H9 (cell line): ENCODE measurements around the gene SPATA25. TPM values are rescaled to one million over a fixed set of nuclear protein-coding genes. Genes with fewer than 3 reads are reported as not detected.

Experiments used
- DNase-seq: peaks from one replicate; pipeline ENCODE4 v3.0.0-alpha.2; 2017
- H2AFZ ChIP-seq: one replicate; pipeline ENCODE4 v1.6.1; 2013; ENCODE audit warnings: mild to moderate bottlenecking, low read length, control low read depth, moderate library complexity
- H2AK5ac ChIP-seq: 2 replicates; pipeline ENCODE4 v1.6.1; 2013; ENCODE audit warnings: low read length, control low read depth, mixed read lengths; ENCODE audit not compliant: insufficient read length
- H2BK120ac ChIP-seq: one replicate; pipeline ENCODE4 v1.6.1; 2013; ENCODE audit warnings: low read depth, mild to moderate bottlenecking, low read length, control low read depth, inconsistent platforms; ENCODE audit not compliant: poor library complexity, severe bottlenecking
- H2BK12ac ChIP-seq: 2 replicates; pipeline ENCODE4 v1.6.1; 2013; ENCODE audit warnings: low read length, control low read depth, mixed read lengths, low read depth; ENCODE audit not compliant: insufficient read length
- H2BK15ac ChIP-seq: 2 replicates; pipeline ENCODE4 v1.6.1; 2013; ENCODE audit warnings: low read depth, low read length, control low read depth
- H2BK20ac ChIP-seq: one replicate; pipeline ENCODE4 v1.6.1; 2013; ENCODE audit warnings: low read depth, mild to moderate bottlenecking, low read length, control low read depth, inconsistent platforms; ENCODE audit not compliant: poor library complexity, severe bottlenecking
- H2BK5ac ChIP-seq: 2 replicates; pipeline ENCODE4 v1.6.1; 2013; ENCODE audit warnings: low read length, control low read depth, mixed read lengths; ENCODE audit not compliant: insufficient read length
- H3K14ac ChIP-seq: 2 replicates; pipeline ENCODE4 v1.6.1; 2013; ENCODE audit warnings: low read length, control low read depth; ENCODE audit not compliant: insufficient read depth
- H3K18ac ChIP-seq: 2 replicates; pipeline ENCODE4 v1.6.1; 2013; ENCODE audit warnings: low read depth, mild to moderate bottlenecking, mixed read lengths, low read length, control low read depth; ENCODE audit not compliant: insufficient read length
- H3K23ac ChIP-seq: 2 replicates; pipeline ENCODE4 v1.6.1; 2013; ENCODE audit warnings: low read length, control low read depth, mixed read lengths, low read depth; ENCODE audit not compliant: insufficient read length
- H3K23me2 ChIP-seq: 2 replicates; pipeline ENCODE4 v1.6.1; 2013; ENCODE audit warnings: low read depth, mild to moderate bottlenecking, mixed read lengths, low read length, control low read depth; ENCODE audit not compliant: insufficient read length, poor library complexity, severe bottlenecking
- H3K27ac ChIP-seq: 2 replicates; pipeline ENCODE4 v1.5.1; 2013; ENCODE audit warnings: low read length, control low read depth, mixed read lengths, low read depth; ENCODE audit not compliant: insufficient read length
- H3K27me3 ChIP-seq: 2 replicates; pipeline ENCODE4 v1.6.1; 2013; ENCODE audit warnings: low read length, control low read depth, inconsistent platforms; ENCODE audit not compliant: insufficient read depth
- H3K4ac ChIP-seq: 2 replicates; pipeline ENCODE4 v1.6.1; 2013; ENCODE audit warnings: low read depth, mild to moderate bottlenecking, control low read depth, inconsistent platforms, low read length, moderate library complexity
- H3K4me1 ChIP-seq: 2 replicates; pipeline ENCODE4 v1.6.1; 2013; ENCODE audit warnings: low read length, control low read depth, inconsistent platforms; ENCODE audit not compliant: insufficient read depth
- H3K4me2 ChIP-seq: 2 replicates; pipeline ENCODE4 v1.6.1; 2013; ENCODE audit warnings: low read length, control low read depth, mixed read lengths; ENCODE audit not compliant: insufficient read length, insufficient read depth
- H3K56ac ChIP-seq: 2 replicates; pipeline ENCODE4 v1.6.1; 2013; ENCODE audit warnings: low read depth, mild to moderate bottlenecking, mixed read lengths, low read length, control low read depth; ENCODE audit not compliant: insufficient read length
- H3K79me1 ChIP-seq: 2 replicates; pipeline ENCODE4 v1.6.1; 2013; ENCODE audit warnings: low read depth, mild to moderate bottlenecking, moderate library complexity, low read length, control low read depth, inconsistent platforms; ENCODE audit not compliant: insufficient read depth, poor library complexity, severe bottlenecking
- H3K79me2 ChIP-seq: 2 replicates; pipeline ENCODE4 v1.6.1; 2013; ENCODE audit warnings: low read length, control low read depth, inconsistent platforms; ENCODE audit not compliant: insufficient read depth
- H3K9ac ChIP-seq: 2 replicates; pipeline ENCODE4 v1.6.1; 2013; ENCODE audit warnings: low read length, control low read depth, mixed read lengths; ENCODE audit not compliant: insufficient read length; ENCODE audit errors: extremely low read depth
- H3K9me3 ChIP-seq: one replicate; pipeline ENCODE4 v1.6.1; 2013; ENCODE audit warnings: low read depth, low read length, inconsistent platforms; ENCODE audit not compliant: control insufficient read depth
- H3T11ph ChIP-seq: one replicate; pipeline ENCODE4 v1.6.1; 2013; ENCODE audit warnings: mild to moderate bottlenecking, low read length, control low read depth, inconsistent platforms
- H4K20me1 ChIP-seq: one replicate; pipeline ENCODE4 v1.6.1; 2013; ENCODE audit not compliant: control insufficient read depth, insufficient read length, insufficient read depth
- H4K5ac ChIP-seq: 2 replicates; pipeline ENCODE4 v1.6.1; 2013; ENCODE audit warnings: low read depth, mild to moderate bottlenecking, mixed read lengths, low read length, control low read depth; ENCODE audit not compliant: insufficient read length
- H4K8ac ChIP-seq: replicated peaks from 2 replicates; pipeline ENCODE4 v1.6.1; 2013; ENCODE audit warnings: low read length, control low read depth, mixed read lengths, low read depth; ENCODE audit not compliant: insufficient read length
- H4K91ac ChIP-seq: 2 replicates; pipeline ENCODE4 v1.6.1; 2013; ENCODE audit warnings: low read depth, mild to moderate bottlenecking, moderate library complexity, mixed read lengths, low read length, control low read depth; ENCODE audit not compliant: insufficient read length
- H3K27ac Mint-ChIP-seq, 3 experiments: 2 replicates in 2 of 3; 3 replicates in 1 of 3; pipeline ENCODE4 v1.8.0; 2020 to 2021; ENCODE audit warnings: mixed read lengths in 3 of 3, mild to moderate bottlenecking in 1 of 3, moderate library complexity in 1 of 3
- H3K27me3 Mint-ChIP-seq: 2 replicates; pipeline ENCODE4 v1.8.0; 2021; ENCODE audit warnings: low read depth, mild to moderate bottlenecking, moderate library complexity, mixed read lengths
- H3K36me3 Mint-ChIP-seq, 3 experiments: 2 replicates in 2 of 3; 3 replicates in 1 of 3; pipeline ENCODE4 v1.8.0; 2020 to 2021; ENCODE audit warnings: low read depth in 3 of 3, mixed read lengths in 3 of 3; ENCODE audit not compliant: insufficient read depth in 1 of 3
- H3K4me1 Mint-ChIP-seq, 2 experiments: 2 replicates each; pipeline ENCODE4 v1.8.0; 2020; ENCODE audit warnings: mixed read lengths in 2 of 2
- H3K4me3 Mint-ChIP-seq, 2 experiments: 2 replicates in 1 of 2; 3 replicates in 1 of 2; pipeline ENCODE4 v1.8.0; 2020 to 2021; ENCODE audit warnings: mild to moderate bottlenecking in 2 of 2, mixed read lengths in 2 of 2, moderate library complexity in 1 of 2
- H3K9me3 Mint-ChIP-seq, 2 experiments: 2 replicates in 1 of 2; 3 replicates in 1 of 2; pipeline ENCODE4 v1.8.0; 2020; ENCODE audit warnings: mild to moderate bottlenecking in 2 of 2, mixed read lengths in 2 of 2, moderate library complexity in 1 of 2
- WGBS: extraction: QIAGEN DNeasy Blood & Tissue Kit; methylation state at CpG from one replicate; pipeline ENCODE4 v1.1.7; 2013; ENCODE audit warnings: missing lambda C conversion rate, low lambda C conversion rate, mixed read lengths; ENCODE audit not compliant: insufficient read length; ENCODE audit errors: extremely low coverage; 5-methylcytosine and 5-hydroxymethylcytosine counted together
- total RNA-seq: library from RNA; stranded (reverse); gene quantifications from 2 replicates; pipeline ENCODE4 v1.2.1, GENCODE V29; 2021
- TF ChIP-seq, protein P1 (sequence below): fragments of 200-600 bp; sonication (generic); conservative IDR thresholded peaks from 3 replicates; pipeline ENCODE4 v1.8.0; 2021; ENCODE audit warnings: antibody characterized with exemption, mild to moderate bottlenecking

Gene SPATA25
- total RNA-seq, 1 experiment from 2014 or later = 2.4 TPM

DNA sequence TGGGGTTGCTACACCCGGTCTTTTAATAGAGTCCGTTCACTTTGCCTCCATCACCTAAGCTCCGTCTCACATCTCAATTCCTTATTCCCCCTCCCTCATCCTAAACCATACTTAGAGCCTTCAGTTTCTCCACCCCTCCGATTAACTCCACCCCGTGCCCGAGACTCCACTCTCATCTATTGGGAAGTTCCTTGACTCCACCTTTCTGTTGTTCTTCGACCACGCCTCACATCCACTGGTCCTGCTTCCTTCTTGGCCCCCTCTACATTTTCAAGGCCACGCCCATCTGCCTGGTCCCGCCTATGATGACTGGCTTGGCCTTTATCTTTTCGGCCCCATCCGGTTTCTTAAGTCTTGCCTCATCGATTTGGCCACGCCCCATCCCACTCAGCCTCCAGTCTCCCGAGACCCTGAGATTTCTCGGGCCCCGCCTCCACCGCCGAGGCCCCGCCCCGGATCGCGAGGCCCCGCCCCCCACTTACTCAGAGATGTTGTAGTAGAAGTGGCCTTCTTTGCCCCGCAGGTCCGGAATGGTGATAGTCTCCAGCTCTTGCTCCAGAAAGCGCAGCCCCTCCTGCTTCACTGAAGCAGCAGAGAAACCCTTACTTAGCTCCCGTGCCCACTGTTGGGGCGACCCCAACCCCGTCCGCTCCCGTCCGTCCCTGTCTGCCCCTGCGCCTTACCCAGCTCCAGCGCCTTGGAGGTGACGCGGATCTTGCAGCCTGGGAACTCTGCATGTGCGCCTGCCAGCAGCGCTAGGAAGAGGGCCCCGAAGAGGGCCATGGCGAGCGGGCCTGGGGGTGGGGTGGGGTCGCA, 23.5 kb upstream of the SPATA25 start:
- no peak overlapping the region for H2BK15ac ChIP-seq
- H4K5ac ChIP-seq = no peak overlapping the region
- H2BK120ac ChIP-seq = no peak overlapping the region
- H2BK5ac ChIP-seq = no peak overlapping the region
- Mint-ChIP-seq H3K27me3 (no peaks in the 10 kb centered on the region), H3K4me3 (peak overlapping the region; percentile 81 to 92), H3K36me3 (peaks cover 27 to 30% (median 30%) of the 10 kb centered on the region in 3 experiments; a peak in 6 of 7 replicates), H3K4me1 (peaks cover 6 to 16% of the 10 kb centered on the region in 2 experiments), H3K9me3 (no peaks in the 10 kb centered on the region), H3K27ac (peak overlapping the region; percentile 94 to 99 (median 99))
- H3K27me3 ChIP-seq = no peaks in the 10 kb centered on the region
- H3K27ac ChIP-seq = no peak overlapping the region
- H3K23ac ChIP-seq = no peak overlapping the region
- no peak overlapping the region for H4K8ac ChIP-seq
- H2AFZ ChIP-seq = no peak overlapping the region
- no peaks in the 10 kb centered on the region for H4K20me1 ChIP-seq
- peak overlapping the region; percentile 91 for H3K4me2 ChIP-seq
- no peaks in the 10 kb centered on the region for H3K79me2 ChIP-seq
- no peak overlapping the region for H3K4ac ChIP-seq
- no peak overlapping the region for H3T11ph ChIP-seq
- DNase-seq = peak; percentile 100
- H2BK20ac ChIP-seq = no peak overlapping the region
- H4K91ac ChIP-seq = no peak overlapping the region
- H3K56ac ChIP-seq = no peak overlapping the region
- TF ChIP-seq, protein P1, sequence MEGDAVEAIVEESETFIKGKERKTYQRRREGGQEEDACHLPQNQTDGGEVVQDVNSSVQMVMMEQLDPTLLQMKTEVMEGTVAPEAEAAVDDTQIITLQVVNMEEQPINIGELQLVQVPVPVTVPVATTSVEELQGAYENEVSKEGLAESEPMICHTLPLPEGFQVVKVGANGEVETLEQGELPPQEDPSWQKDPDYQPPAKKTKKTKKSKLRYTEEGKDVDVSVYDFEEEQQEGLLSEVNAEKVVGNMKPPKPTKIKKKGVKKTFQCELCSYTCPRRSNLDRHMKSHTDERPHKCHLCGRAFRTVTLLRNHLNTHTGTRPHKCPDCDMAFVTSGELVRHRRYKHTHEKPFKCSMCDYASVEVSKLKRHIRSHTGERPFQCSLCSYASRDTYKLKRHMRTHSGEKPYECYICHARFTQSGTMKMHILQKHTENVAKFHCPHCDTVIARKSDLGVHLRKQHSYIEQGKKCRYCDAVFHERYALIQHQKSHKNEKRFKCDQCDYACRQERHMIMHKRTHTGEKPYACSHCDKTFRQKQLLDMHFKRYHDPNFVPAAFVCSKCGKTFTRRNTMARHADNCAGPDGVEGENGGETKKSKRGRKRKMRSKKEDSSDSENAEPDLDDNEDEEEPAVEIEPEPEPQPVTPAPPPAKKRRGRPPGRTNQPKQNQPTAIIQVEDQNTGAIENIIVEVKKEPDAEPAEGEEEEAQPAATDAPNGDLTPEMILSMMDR = no peak
- H3K79me1 ChIP-seq = no peaks in the 10 kb centered on the region
- H3K23me2 ChIP-seq = peaks cover 16% of the 10 kb centered on the region
- WGBS = no CpG with 5 or more reads among the region's 43 CpGs
- H3K9me3 ChIP-seq = no peaks in the 10 kb centered on the region
- H3K4me1 ChIP-seq = no peaks in the 10 kb centered on the region
- H2AK5ac ChIP-seq = no peak overlapping the region
- peak overlapping the region; percentile 20 for H3K18ac ChIP-seq
- H2BK12ac ChIP-seq = no peak overlapping the region
- peak overlapping the region; percentile 62; the same call in 1 of the 2 replicates for H3K14ac ChIP-seq
- peak overlapping the region; percentile 52 for H3K9ac ChIP-seq
